Neuronal stem cell (in vitro differentiated cells): ENCODE results near the gene RXYLT1.

Experiments used
- DNase-seq: peaks from one replicate; pipeline ENCODE4 v3.0.0-alpha.2; 2013; ENCODE audit warnings: low spot score
- H2AFZ ChIP-seq: one replicate; pipeline ENCODE4 v1.6.1; 2013; ENCODE audit warnings: mild to moderate bottlenecking, low read length, inconsistent platforms
- H2AK5ac ChIP-seq: 2 replicates; pipeline ENCODE4 v1.6.1; 2013; ENCODE audit warnings: low read depth, mild to moderate bottlenecking, inconsistent platforms, low read length, moderate library complexity, mixed read lengths
- H2BK120ac ChIP-seq: 2 replicates; pipeline ENCODE4 v1.6.1; 2013; ENCODE audit warnings: low read depth, mild to moderate bottlenecking, inconsistent platforms, low read length, moderate library complexity, mixed read lengths
- H2BK12ac ChIP-seq: one replicate; pipeline ENCODE4 v1.6.1; 2013; ENCODE audit warnings: low read length, inconsistent platforms
- H2BK15ac ChIP-seq: 2 replicates; pipeline ENCODE4 v1.6.1; 2013; ENCODE audit warnings: mild to moderate bottlenecking, low read length, inconsistent platforms, mixed read lengths
- H2BK5ac ChIP-seq: one replicate; pipeline ENCODE4 v1.6.1; 2013; ENCODE audit warnings: inconsistent platforms, mild to moderate bottlenecking, low read length, moderate library complexity
- H3K14ac ChIP-seq: one replicate; pipeline ENCODE4 v1.6.1; 2013; ENCODE audit warnings: low read length, inconsistent platforms
- H3K18ac ChIP-seq: 2 replicates; pipeline ENCODE4 v1.6.1; 2013; ENCODE audit warnings: low read length, inconsistent platforms
- H3K23ac ChIP-seq: 2 replicates; pipeline ENCODE4 v1.6.1; 2013; ENCODE audit warnings: low read depth, mild to moderate bottlenecking, mixed read lengths, low read length, inconsistent platforms; ENCODE audit not compliant: poor library complexity
- H3K27ac ChIP-seq: replicated peaks from 3 replicates; pipeline ENCODE4 v1.5.1; 2013; ENCODE audit warnings: low read length, inconsistent platforms
- H3K27me3 ChIP-seq, 3 experiments: 2 replicates each; pipeline ENCODE4 v1.6.1; 2013; ENCODE audit warnings: low read length in 3 of 3, mild to moderate bottlenecking in 2 of 3, inconsistent platforms in 1 of 3, low read depth in 1 of 3, mixed read lengths in 1 of 3, moderate library complexity in 1 of 3; ENCODE audit not compliant: control insufficient read depth in 3 of 3, insufficient read depth in 3 of 3
- H3K36me3 ChIP-seq, 2 donors: replicated peaks in 1 of 2; 2 replicates each; pipeline ENCODE4 v1.6.1; 2013; ENCODE audit warnings: low read length in 2 of 2; ENCODE audit not compliant: control insufficient read depth in 2 of 2, insufficient read depth in 2 of 2
- H3K4ac ChIP-seq: 2 replicates; pipeline ENCODE4 v1.6.1; 2013; ENCODE audit warnings: inconsistent platforms, mild to moderate bottlenecking, low read length, moderate library complexity
- H3K4me1 ChIP-seq, 2 donors: 1 replicate in 1 of 2; 2 replicates in 1 of 2; pipeline ENCODE4 v1.6.1; 2013; ENCODE audit warnings: low read length in 2 of 2, low read depth in 1 of 2; ENCODE audit not compliant: control insufficient read depth in 2 of 2, insufficient read depth in 1 of 2
- H3K4me2 ChIP-seq: one replicate; pipeline ENCODE4 v1.6.1; 2013; ENCODE audit warnings: mild to moderate bottlenecking, low read length, inconsistent platforms; ENCODE audit not compliant: insufficient read depth, poor library complexity, severe bottlenecking
- H3K4me3 ChIP-seq, 2 donors: 2 replicates each; pipeline ENCODE4 v1.5.1; 2013; ENCODE audit warnings: low read length in 2 of 2, mild to moderate bottlenecking in 2 of 2, inconsistent platforms in 1 of 2, moderate library complexity in 1 of 2
- H3K79me1 ChIP-seq: one replicate; pipeline ENCODE4 v1.6.1; 2013; ENCODE audit warnings: low read depth, mild to moderate bottlenecking, inconsistent platforms, low read length, moderate library complexity
- H3K9ac ChIP-seq: one replicate; pipeline ENCODE4 v1.6.1; 2013; ENCODE audit warnings: mild to moderate bottlenecking, low read depth, low read length, inconsistent platforms; ENCODE audit not compliant: poor library complexity
- H3K9me3 ChIP-seq, 2 donors: replicated peaks in 1 of 2; 2 replicates each; pipeline versions ENCODE3 to v1.6.1; 2013; ENCODE audit warnings: low read length in 2 of 2, mild to moderate bottlenecking in 2 of 2, inconsistent platforms in 1 of 2, low read depth in 1 of 2, mixed read lengths in 1 of 2, moderate library complexity in 1 of 2; ENCODE audit not compliant: control insufficient read depth in 2 of 2, insufficient read depth in 1 of 2
- H4K8ac ChIP-seq: one replicate; pipeline ENCODE4 v1.6.1; 2013; ENCODE audit warnings: low read depth, mild to moderate bottlenecking, inconsistent platforms, low read length, moderate library complexity
- H4K91ac ChIP-seq: one replicate; pipeline ENCODE4 v1.6.1; 2013; ENCODE audit warnings: low read length, low read depth, mild to moderate bottlenecking, inconsistent platforms; ENCODE audit not compliant: poor library complexity
- WGBS, 2 donors: extraction: QIAGEN DNeasy Blood & Tissue Kit; methylation state at CpG; one replicate each; pipeline ENCODE4 v1.1.7; 2013; ENCODE audit warnings: missing lambda C conversion rate in 2 of 2, mixed read lengths in 1 of 2; ENCODE audit not compliant: insufficient read length in 2 of 2, insufficient replicate concordance in 1 of 2; ENCODE audit errors: extremely low coverage in 2 of 2; 5-methylcytosine and 5-hydroxymethylcytosine counted together

The RXYLT1 gene

GRCh38 chr12:63849641-63850040, 69.9 kb downstream of the RXYLT1 start:
- H3K79me1 ChIP-seq = no peaks in the 10 kb centered on the region
- H2BK120ac ChIP-seq = no peak overlapping the region
- H3K27me3 ChIP-seq = no peaks in the 10 kb centered on the region
- H2BK15ac ChIP-seq = no peak overlapping the region
- H3K18ac ChIP-seq = no peak overlapping the region
- H3K36me3 ChIP-seq = no peaks in the 10 kb centered on the region
- no peak overlapping the region for H4K91ac ChIP-seq
- DNase-seq = no peak
- no peak overlapping the region for H2AFZ ChIP-seq
- H3K23ac ChIP-seq = no peak overlapping the region
- no peak overlapping the region for H3K27ac ChIP-seq
- H3K14ac ChIP-seq = no peak overlapping the region
- no peak overlapping the region for H2BK12ac ChIP-seq
- H3K4me1 ChIP-seq = peaks cover 0 to 6% of the 10 kb centered on the region in 2 donors
- H3K4ac ChIP-seq = no peak overlapping the region
- no peak overlapping the region for H3K9ac ChIP-seq
- no peak overlapping the region for H3K4me3 ChIP-seq
- no peak overlapping the region for H3K4me2 ChIP-seq
- H4K8ac ChIP-seq = no peak overlapping the region
- no CpG with 5 or more reads among the region's 4 CpGs for WGBS, 2 donors
- no peaks in the 10 kb centered on the region for H3K9me3 ChIP-seq
- H2BK5ac ChIP-seq = no peak overlapping the region
- H2AK5ac ChIP-seq = no peak overlapping the region

GRCh38 chr12:63853978-63854377, 74.3 kb downstream of the RXYLT1 start:
- no peaks in the 10 kb centered on the region for H3K27me3 ChIP-seq
- no peak overlapping the region for H3K9ac ChIP-seq
- DNase-seq = no peak

GRCh38 chr12:63855299-63855698, 75.6 kb downstream of the RXYLT1 start:
- H2BK120ac ChIP-seq = no peak overlapping the region
- no peak overlapping the region for H3K18ac ChIP-seq
- no peak overlapping the region for H3K27ac ChIP-seq
- no peak for DNase-seq
- H2AK5ac ChIP-seq = no peak overlapping the region
- H4K91ac ChIP-seq = no peak overlapping the region
- H3K9me3 ChIP-seq = peaks cover 0 to 3% of the 10 kb centered on the region in 2 donors
- H4K8ac ChIP-seq = no peak overlapping the region
- H3K4me3 ChIP-seq = no peak overlapping the region
- H2BK15ac ChIP-seq = no peak overlapping the region
- no CpG with 5 or more reads among the region's 3 CpGs for WGBS, 2 donors
- H3K4ac ChIP-seq = no peak overlapping the region
- no peaks in the 10 kb centered on the region for H3K36me3 ChIP-seq
- no peaks in the 10 kb centered on the region for H3K79me1 ChIP-seq
- no peaks in the 10 kb centered on the region for H3K27me3 ChIP-seq
- no peak overlapping the region for H2BK5ac ChIP-seq
- H3K4me2 ChIP-seq = no peak overlapping the region
- H3K4me1 ChIP-seq = no peaks in the 10 kb centered on the region
- H2BK12ac ChIP-seq = no peak overlapping the region
- H3K14ac ChIP-seq = no peak overlapping the region
- no peak overlapping the region for H2AFZ ChIP-seq
- no peak overlapping the region for H3K23ac ChIP-seq
- no peak overlapping the region for H3K9ac ChIP-seq

More at GRCh38 chr12:63853978-63854377, 74.3 kb downstream of the RXYLT1 start:
- no peak overlapping the region for H2BK5ac ChIP-seq
- no peak overlapping the region for H3K14ac ChIP-seq
- H3K4me2 ChIP-seq = no peak overlapping the region
- H3K36me3 ChIP-seq = no peaks in the 10 kb centered on the region
- no peak overlapping the region for H3K23ac ChIP-seq
- no peaks in the 10 kb centered on the region for H3K79me1 ChIP-seq
- H2AK5ac ChIP-seq = no peak overlapping the region
- H2BK120ac ChIP-seq = no peak overlapping the region
- no peak overlapping the region for H2BK15ac ChIP-seq
- H3K4me1 ChIP-seq = no peaks in the 10 kb centered on the region
- no peak overlapping the region for H3K4ac ChIP-seq
- peaks cover 0 to 3% of the 10 kb centered on the region in 2 donors for H3K9me3 ChIP-seq
- no peak overlapping the region for H3K4me3 ChIP-seq
- H4K8ac ChIP-seq = no peak overlapping the region
- no peak overlapping the region for H3K18ac ChIP-seq
- H2BK12ac ChIP-seq = no peak overlapping the region
- no peak overlapping the region for H4K91ac ChIP-seq
- no peak overlapping the region for H2AFZ ChIP-seq
- no peak overlapping the region for H3K27ac ChIP-seq

GRCh38 chr12:63857771-63858670, 78.3 kb downstream of the RXYLT1 start:
- no peak overlapping the region for H3K4ac ChIP-seq
- WGBS, 2 donors = no CpG with 5 or more reads among the region's 6 CpGs

More at GRCh38 chr12:63857771-63858670, 78.3 kb downstream of the RXYLT1 start:
- no peak overlapping the region for H2BK15ac ChIP-seq
- peaks cover 0 to 3% of the 10 kb centered on the region in 2 donors for H3K9me3 ChIP-seq
- no peak overlapping the region for H3K18ac ChIP-seq
- no peak overlapping the region for H3K23ac ChIP-seq
- peaks cover 0 to 8% of the 10 kb centered on the region in 2 donors for H3K4me1 ChIP-seq
- no peaks in the 10 kb centered on the region for H3K27me3 ChIP-seq
- no peak for DNase-seq
- no peak overlapping the region for H2BK12ac ChIP-seq
- no peak overlapping the region for H2AFZ ChIP-seq
- H3K4me2 ChIP-seq = no peak overlapping the region
- H3K79me1 ChIP-seq = no peaks in the 10 kb centered on the region
- no peak overlapping the region for H3K27ac ChIP-seq
- no peak overlapping the region for H3K4me3 ChIP-seq
- H3K14ac ChIP-seq = no peak overlapping the region
- H3K36me3 ChIP-seq = no peaks in the 10 kb centered on the region
- no peak overlapping the region for H2BK5ac ChIP-seq
- H4K8ac ChIP-seq = no peak overlapping the region
- no peak overlapping the region for H3K9ac ChIP-seq
- no peak overlapping the region for H4K91ac ChIP-seq
- no peak overlapping the region for H2AK5ac ChIP-seq
- H2BK120ac ChIP-seq = no peak overlapping the region
